HG03521 (cell line): Measurements from ENCODE around the gene IGSF9.

Experiments used
- ATAC-seq: cut with Tn5 transposase; IDR thresholded peaks from one replicate; pipeline ENCODE4 v1.9.1; 2021; ENCODE audit warnings: mild to moderate bottlenecking, moderate library complexity; ENCODE audit not compliant: unreplicated experiment

IGSF9 gene

GRCh38 chr1:159933347-159933746 lies 12.1 kb downstream of the IGSF9 start:
- no peak for ATAC-seq

- no peak for ATAC-seq
These were observed 12.8 kb downstream of the IGSF9 start for GRCh38 chr1:159932296-159933285.

GRCh38 chr1:159931795-159932173 lies 13.6 kb downstream of the IGSF9 start:
- no peak for ATAC-seq

GRCh38 chr1:159931101-159931794 lies 14.2 kb downstream of the IGSF9 start:
- ATAC-seq: no peak

GRCh38 chr1:159930634-159931033 lies 14.8 kb downstream of the IGSF9 start:
- no peak for ATAC-seq

GRCh38 chr1:159930216-159930615 lies 15.2 kb downstream of the IGSF9 start:
- ATAC-seq: no peak

GRCh38 chr1:159929155-159930051 lies 16.0 kb downstream of the IGSF9 start:
- no peak for ATAC-seq

GRCh38 chr1:159928491-159929050 lies 16.8 kb downstream of the IGSF9 start:
- no peak for ATAC-seq

- ATAC-seq: no peak
These were observed 17.5 kb downstream of the IGSF9 start for GRCh38 chr1:159927849-159928431.

GRCh38 chr1:159927211-159927848 lies 18.1 kb downstream of the IGSF9 start:
- no peak for ATAC-seq

- peak; percentile 0 for ATAC-seq
These were observed 19.7 kb downstream of the IGSF9 start for GRCh38 chr1:159925719-159926078.

- peak; percentile 47 for ATAC-seq
These were observed 20.4 kb downstream of the IGSF9 start, which contains the start of gene TAGLN2 for GRCh38 chr1:159924791-159925718. TSS of gene TAGLN2 (minus strand) at chr1:159925507. CDS start at chr1:159920509, 4,998 bp downstream.

GRCh38 chr1:159924025-159924790 lies 21.2 kb downstream of the IGSF9 start:
- no peak for ATAC-seq

- ATAC-seq: peak; percentile 37
These were observed 22.0 kb downstream of the IGSF9 start for GRCh38 chr1:159923203-159924024.

- no peak for ATAC-seq
These were observed 22.8 kb downstream of the IGSF9 start for GRCh38 chr1:159922511-159923202.

- no peak for ATAC-seq
These were observed 23.5 kb downstream of the IGSF9 start for GRCh38 chr1:159921700-159922504.
